Parathyroid adenoma (tissue), 2 donors: ENCODE measurements around the gene MMP3.

ENCODE experiments used
- H2AFZ ChIP-seq: fragments of 300-600 bp; sonication (generic); one replicate; pipeline ENCODE4 v1.7.0; 2017; ENCODE audit warnings: antibody characterized with exemption, mild to moderate bottlenecking
- H3K27ac ChIP-seq: fragments of 300-600 bp; sonication (generic); one replicate; pipeline ENCODE4 v1.7.0; 2017
- H3K27me3 ChIP-seq: fragments of 300-600 bp; sonication (generic); one replicate; pipeline ENCODE4 v1.7.0; 2017; ENCODE audit warnings: low read length; ENCODE audit not compliant: control insufficient read depth, insufficient read depth
- H3K36me3 ChIP-seq: fragments of 300-600 bp; sonication (generic); one replicate; pipeline ENCODE4 v1.7.0; 2017; ENCODE audit warnings: low read length; ENCODE audit not compliant: control insufficient read depth, insufficient read depth
- H3K4me1 ChIP-seq: fragments of 300-600 bp; sonication (generic); one replicate; pipeline ENCODE4 v1.7.0; 2017; ENCODE audit warnings: control low read depth
- H3K4me2 ChIP-seq: fragments of 300-600 bp; sonication (generic); one replicate; pipeline ENCODE4 v1.7.0; 2017; ENCODE audit warnings: low read length
- H3K4me3 ChIP-seq: fragments of 300-600 bp; sonication (generic); one replicate; pipeline ENCODE4 v1.7.0; 2017; ENCODE audit warnings: low read depth, low read length
- H3K79me2 ChIP-seq: fragments of 300-600 bp; sonication (generic); one replicate; pipeline ENCODE4 v1.7.0; 2017; ENCODE audit warnings: control low read depth
- H3K9ac ChIP-seq: fragments of 300-600 bp; sonication (generic); one replicate; pipeline ENCODE4 v1.7.0; 2017; ENCODE audit warnings: mild to moderate bottlenecking
- H3K9me3 ChIP-seq: fragments of 300-600 bp; sonication (generic); one replicate; pipeline ENCODE4 v1.7.0; 2017; ENCODE audit warnings: low read length; ENCODE audit not compliant: control insufficient read depth
- CTCF ChIP-seq: fragments of 300-600 bp; sonication (generic); IDR thresholded peaks from one replicate; pipeline ENCODE4 v1.7.0; 2017; ENCODE audit warnings: antibody characterized with exemption, mild to moderate bottlenecking
- donor health status: primary hyperparathyroidism.

The MMP3 gene

GRCh38 chr11:102843489-102843888 lies at the start of gene MMP3:
TSS of gene MMP3 (minus strand) at chr11:102843609. CDS start at chr11:102843546, 63 bp downstream.
- Histone ChIP-seq H3K9me3 (no peaks in the 10 kb centered on the region), H3K4me2 (no peak within 1 kb of the TSS), H3K9ac (no peak within 1 kb of the TSS), H3K4me3 (no peak within 1 kb of the TSS), H3K36me3 (no peaks in the 10 kb centered on the region), H3K27ac (no peak within 1 kb of the TSS), H3K4me1 (no peaks in the 10 kb centered on the region), H2AFZ (no peak within 1 kb of the TSS), H3K27me3 (no peaks in the 10 kb centered on the region), H3K79me2 (no peaks in the 10 kb centered on the region)
- no peak for TF ChIP-seq CTCF

GRCh38 chr11:102891736-102892135 lies 48.3 kb upstream of the MMP3 start:
- no peak overlapping the region for H2AFZ ChIP-seq
- no peak overlapping the region for H3K4me3 ChIP-seq
- H3K9ac ChIP-seq, result no peak overlapping the region
- H3K27me3 ChIP-seq, result no peaks in the 10 kb centered on the region
- TF ChIP-seq CTCF, result no peak
- no peaks in the 10 kb centered on the region for H3K9me3 ChIP-seq
- no peak overlapping the region for H3K4me2 ChIP-seq
- H3K4me1 ChIP-seq, result no peaks in the 10 kb centered on the region
- no peaks in the 10 kb centered on the region for H3K79me2 ChIP-seq
- H3K27ac ChIP-seq, result no peak overlapping the region
- no peaks in the 10 kb centered on the region for H3K36me3 ChIP-seq

- Histone ChIP-seq H3K27ac (no peak overlapping the region), H3K4me2 (no peak overlapping the region), H3K9me3 (no peaks in the 10 kb centered on the region), H3K4me3 (no peak overlapping the region), H3K79me2 (no peaks in the 10 kb centered on the region), H3K9ac (no peak overlapping the region), H2AFZ (no peak overlapping the region), H3K4me1 (no peaks in the 10 kb centered on the region), H3K27me3 (no peaks in the 10 kb centered on the region), H3K36me3 (no peaks in the 10 kb centered on the region)
- TF ChIP-seq CTCF, result no peak
Measured at GRCh38 chr11:102886999-102887398, 43.6 kb upstream of the MMP3 start.

GRCh38 chr11:102883141-102883540 lies 39.7 kb upstream of the MMP3 start:
- Histone ChIP-seq H3K4me3 (no peak overlapping the region), H3K4me1 (no peaks in the 10 kb centered on the region), H3K36me3 (no peaks in the 10 kb centered on the region), H3K9me3 (no peaks in the 10 kb centered on the region), H3K27ac (no peak overlapping the region), H3K79me2 (no peaks in the 10 kb centered on the region), H3K27me3 (no peaks in the 10 kb centered on the region), H3K9ac (no peak overlapping the region), H3K4me2 (no peak overlapping the region), H2AFZ (no peak overlapping the region)
- no peak for TF ChIP-seq CTCF

GRCh38 chr11:102882389-102883024 lies 39.1 kb upstream of the MMP3 start:
- no peak overlapping the region for H3K4me3 ChIP-seq
- H3K27me3 ChIP-seq, result no peaks in the 10 kb centered on the region
- TF ChIP-seq CTCF, result no peak
- H3K4me2 ChIP-seq, result no peak overlapping the region
- no peaks in the 10 kb centered on the region for H3K4me1 ChIP-seq
- no peak overlapping the region for H2AFZ ChIP-seq
- no peak overlapping the region for H3K27ac ChIP-seq
- no peaks in the 10 kb centered on the region for H3K79me2 ChIP-seq
- no peaks in the 10 kb centered on the region for H3K36me3 ChIP-seq
- no peaks in the 10 kb centered on the region for H3K9me3 ChIP-seq
- no peak overlapping the region for H3K9ac ChIP-seq
